B cell (primary cell): ENCODE results near the gene TSBP1.

Source experiments
- CTCF ChIP-seq: fragments of 200-600 bp; IDR thresholded peaks from one replicate; pipeline ENCODE4 v1.8.0; 2022; ENCODE audit warnings: antibody characterized with exemption, mild to moderate bottlenecking
- EZH2 ChIP-seq: IDR thresholded peaks from 2 replicates; pipeline ENCODE4 v1.6.1; 2012; ENCODE audit warnings: borderline replicate concordance, low read depth, mild to moderate bottlenecking, moderate library complexity, low read length; ENCODE audit not compliant: insufficient read depth, poor library complexity, severe bottlenecking

DNA sequence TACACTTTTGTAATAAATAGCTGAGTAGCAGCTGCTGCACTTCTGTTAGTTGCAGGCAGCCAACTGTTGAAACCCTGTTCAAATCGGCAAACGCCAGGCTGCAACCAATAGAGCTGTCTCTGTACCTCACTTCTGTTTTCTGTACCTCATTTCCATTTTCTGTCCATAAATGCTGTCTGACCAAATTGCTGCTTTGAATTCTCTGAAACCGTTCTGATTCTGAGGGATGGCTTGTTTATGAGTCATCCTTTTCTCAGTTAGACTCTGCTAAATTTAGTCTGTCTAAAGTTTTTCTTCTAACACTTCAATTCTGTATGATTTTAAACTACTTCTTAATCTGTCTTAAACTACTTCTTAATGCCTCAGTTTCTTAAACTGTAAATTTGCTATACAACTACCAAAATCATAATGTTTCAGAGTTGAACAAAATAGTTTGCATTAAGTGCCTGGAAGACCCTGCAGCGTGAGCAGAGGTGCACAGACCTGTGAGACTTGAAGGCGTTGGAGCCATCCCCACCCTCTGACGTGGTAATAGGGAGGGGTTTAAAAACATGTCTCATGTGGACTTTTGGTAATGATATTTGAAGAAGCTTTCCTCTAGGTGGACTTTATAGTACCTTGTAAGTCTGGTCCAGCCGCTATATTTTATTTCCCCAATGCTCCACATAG lies 25.7 kb upstream of the TSBP1 start:
- TF ChIP-seq CTCF, result no peak
- TF ChIP-seq EZH2, result no peak
